GM21737 (cell line): ENCODE results near the gene BPIFB3.

Experiments used
- ATAC-seq: cut with Tn5 transposase; IDR thresholded peaks from one replicate; pipeline ENCODE4 v1.9.1; 2021; ENCODE audit warnings: mild to moderate bottlenecking, moderate library complexity; ENCODE audit not compliant: unreplicated experiment

BPIFB3 gene

DNA sequence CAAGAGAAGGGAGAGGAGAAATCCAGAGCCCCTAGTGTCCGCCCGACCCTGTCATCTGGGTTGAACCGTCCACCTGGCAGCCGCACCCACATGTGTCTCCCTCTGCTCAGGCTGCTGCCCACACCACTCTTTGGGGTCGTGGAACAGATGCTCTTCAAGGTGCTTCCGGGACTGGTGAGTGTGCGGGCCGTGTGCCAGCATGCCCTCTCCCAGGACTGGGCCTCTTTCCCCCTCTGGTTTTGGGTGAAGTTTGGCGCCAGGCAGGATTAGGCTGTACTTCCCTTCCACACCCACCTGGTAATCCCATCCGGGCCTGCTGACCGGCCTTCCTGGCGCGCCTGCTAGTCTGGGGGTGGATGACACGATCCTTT lies 7.9 kb downstream of the BPIFB3 start:
- no peak for ATAC-seq

DNA sequence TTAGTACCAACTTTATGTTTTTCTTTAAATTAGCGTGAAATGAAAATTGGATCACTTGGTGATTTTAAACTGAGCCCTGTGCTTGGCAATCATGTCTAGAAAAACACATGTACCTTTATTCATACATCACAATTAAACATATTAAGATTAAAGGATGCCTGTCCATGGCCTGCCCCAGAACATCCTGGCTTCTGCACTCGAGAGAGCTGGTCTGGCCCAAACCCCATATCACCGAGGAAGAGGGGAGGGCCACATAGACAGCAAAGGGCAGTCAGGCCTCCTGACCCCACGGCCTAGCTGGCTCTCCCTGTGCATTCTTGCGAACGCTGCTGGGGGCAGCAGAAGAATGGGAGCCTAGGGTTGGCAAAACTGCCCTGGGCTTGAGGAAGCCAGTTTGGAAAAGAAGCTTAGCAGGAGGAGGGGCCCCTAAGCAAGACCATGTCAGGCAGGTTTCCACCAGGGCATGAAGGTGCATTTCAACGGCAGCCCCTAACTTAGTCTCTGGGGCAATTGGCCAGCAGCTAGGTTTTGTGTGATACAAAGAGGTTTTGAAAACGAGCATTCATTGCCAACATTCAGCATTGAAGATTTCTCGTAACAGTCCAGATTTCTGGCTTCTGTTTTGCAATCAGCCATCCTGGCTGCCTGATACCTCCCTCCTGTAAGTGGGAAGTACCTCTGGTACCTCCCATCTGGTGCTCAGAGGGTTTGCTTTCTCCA lies 8.6 kb downstream of the BPIFB3 start:
- ATAC-seq = no peak

DNA sequence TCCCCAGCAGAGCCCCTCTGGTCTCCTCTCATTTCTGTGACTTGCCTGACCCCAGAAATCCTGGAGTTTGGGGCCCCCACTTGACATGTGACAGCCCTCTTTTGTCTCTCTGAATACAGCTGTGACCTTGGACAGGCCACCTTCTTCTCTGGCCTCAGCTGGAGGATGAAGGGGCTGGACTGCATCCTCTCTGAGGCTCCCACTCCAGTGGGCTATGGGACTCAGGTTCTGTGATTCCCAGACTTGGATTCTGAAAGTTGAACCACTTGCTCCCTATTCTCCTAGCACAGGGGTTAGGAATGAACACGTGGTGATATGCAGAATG lies 9.1 kb downstream of the BPIFB3 start:
- no peak for ATAC-seq

DNA sequence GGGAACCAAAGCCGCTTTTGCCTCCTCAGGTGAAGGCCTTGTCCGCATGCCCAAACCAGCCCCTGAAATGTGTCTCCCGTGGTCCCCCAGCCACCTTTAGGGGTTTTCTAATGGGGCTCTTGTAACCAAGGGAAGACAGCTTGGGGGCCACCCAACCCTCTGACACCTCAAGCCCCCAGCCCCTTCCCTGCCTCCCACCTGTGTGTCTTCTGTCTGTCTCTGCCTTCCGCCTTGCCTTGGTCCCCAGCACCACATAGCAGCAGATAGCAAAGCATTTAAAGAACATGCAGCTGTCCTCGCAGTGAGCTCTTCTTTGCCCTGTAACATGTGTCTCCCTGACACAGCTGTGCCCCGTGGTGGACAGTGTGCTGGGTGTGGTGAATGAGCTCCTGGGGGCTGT lies 9.6 kb downstream of the BPIFB3 start:
- no peak for ATAC-seq

DNA sequence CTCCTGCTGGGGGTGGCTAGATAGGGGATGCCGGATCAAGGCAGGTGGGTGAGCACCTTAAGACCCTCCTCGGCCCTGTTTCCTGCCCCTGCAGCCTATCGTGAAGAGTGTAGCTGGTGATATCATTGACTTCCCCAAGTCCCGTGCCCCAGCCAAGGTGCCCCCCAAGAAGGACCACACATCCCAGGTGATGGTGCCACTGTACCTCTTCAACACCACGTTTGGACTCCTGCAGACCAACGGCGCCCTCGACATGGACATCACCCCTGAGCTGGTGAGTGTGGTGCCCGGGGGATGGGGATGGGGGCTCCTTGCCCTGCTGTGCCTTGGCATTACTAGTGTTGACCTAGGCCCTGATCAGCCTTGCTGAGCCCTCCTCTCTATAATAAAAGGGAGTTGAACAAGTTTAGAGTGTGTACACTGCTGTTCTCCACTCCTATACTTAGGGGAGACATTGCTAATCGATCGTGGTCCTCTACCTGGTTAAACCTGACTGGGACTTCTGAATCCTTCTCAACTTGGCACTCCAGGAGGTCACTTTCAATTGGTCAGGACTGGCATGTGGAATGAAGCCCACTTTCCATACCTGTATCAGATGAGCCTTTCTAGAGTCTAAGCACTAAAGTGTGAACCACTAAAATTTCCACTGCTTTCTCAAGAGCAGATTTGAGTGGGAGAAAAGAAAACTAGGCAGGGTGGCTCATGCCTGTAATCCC lies 11.0 kb downstream of the BPIFB3 start:
- no peak for ATAC-seq

DNA sequence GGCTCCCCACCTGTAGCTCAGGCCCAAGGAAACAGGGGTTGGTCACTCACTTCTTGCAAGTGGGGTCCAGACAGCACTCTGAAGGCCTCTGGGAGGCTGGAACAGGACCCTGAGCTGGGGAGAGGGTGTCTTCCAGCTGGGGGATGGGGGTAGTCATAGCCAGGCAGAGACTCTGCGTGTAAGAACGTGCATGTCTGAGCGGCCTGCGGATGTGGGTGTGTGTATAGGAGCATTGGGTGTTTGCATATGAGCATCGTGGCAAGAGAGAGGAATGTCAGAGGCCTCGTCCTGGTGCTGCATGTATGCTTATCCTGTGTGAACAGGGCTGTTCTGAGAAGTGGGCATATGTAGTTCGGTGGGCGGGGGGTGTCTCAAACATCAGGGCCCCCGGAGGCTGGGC lies 12.1 kb downstream of the BPIFB3 start:
- ATAC-seq = no peak

DNA sequence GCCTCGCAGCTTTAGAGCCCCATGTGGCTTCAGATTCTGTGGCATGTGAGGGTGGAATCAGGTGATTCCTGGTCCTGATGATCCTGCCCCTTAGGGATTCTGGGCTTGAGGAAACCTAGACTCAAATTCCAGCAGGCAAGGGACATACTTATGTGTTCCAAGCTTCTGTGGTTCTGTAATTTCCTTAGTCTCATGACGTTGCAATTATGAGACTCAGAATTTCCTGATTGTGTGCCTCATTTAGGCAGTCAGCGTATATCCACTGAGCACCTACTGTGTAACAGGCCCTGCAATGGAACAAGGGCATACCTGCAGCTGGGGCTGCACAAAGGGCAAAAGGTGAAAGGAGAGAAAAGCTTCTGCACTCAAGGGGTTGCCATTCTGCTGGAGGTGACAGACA lies 14.1 kb downstream of the BPIFB3 start:
- ATAC-seq = no peak

DNA sequence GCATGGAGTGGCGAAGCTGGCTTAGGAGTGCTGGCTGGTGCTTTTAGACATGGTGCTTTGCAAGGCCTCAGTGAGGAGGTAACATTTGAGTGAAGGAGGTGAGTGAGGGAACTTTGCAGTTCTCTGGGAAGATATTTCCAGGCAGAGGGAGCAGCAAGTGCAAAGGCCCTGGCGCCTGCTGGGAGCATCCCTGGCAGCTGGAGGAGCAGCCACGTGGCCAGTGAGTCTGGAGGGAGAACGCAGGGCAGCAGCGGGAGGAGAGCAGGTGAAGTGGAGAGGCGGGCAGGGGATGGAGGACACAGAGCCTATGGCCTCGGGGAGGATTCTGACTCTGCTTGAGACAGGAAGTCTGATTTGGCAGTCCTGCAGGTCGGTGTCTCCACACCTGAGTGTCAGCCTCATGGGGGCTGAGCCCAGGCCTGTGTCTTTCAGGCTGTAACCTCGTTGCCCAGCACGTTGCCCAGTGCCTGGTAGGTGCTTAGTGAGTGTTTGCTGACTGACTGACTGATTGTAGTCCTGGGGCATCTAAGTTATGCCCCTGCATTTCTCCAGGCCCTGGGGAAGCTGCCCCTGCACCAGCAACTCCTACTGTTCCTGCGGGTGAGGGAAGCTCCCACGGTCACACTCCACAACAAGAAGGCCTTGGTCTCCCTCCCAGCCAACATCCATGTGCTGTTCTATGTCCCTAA lies 14.7 kb downstream of the BPIFB3 start:
- no peak for ATAC-seq

DNA sequence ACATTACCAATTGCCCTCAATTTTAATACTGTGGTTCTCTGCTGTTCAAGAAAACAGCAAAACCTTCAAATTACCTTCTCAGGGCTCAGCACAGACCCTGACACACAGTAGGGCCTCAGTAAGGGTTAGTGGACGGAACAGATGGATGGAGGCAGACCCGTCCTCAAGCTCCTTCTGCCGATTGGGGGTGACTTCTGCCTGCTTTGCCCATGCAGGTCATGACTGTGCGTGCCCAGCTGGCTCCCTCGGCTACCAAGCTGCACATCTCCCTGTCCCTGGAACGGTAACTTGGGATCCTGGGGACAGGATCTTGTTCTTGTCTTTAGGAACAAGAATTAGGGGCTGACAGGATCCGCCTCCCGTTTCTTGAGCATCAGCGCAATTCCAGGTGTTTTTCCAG lies 16.0 kb downstream of the BPIFB3 start:
- no peak for ATAC-seq

DNA sequence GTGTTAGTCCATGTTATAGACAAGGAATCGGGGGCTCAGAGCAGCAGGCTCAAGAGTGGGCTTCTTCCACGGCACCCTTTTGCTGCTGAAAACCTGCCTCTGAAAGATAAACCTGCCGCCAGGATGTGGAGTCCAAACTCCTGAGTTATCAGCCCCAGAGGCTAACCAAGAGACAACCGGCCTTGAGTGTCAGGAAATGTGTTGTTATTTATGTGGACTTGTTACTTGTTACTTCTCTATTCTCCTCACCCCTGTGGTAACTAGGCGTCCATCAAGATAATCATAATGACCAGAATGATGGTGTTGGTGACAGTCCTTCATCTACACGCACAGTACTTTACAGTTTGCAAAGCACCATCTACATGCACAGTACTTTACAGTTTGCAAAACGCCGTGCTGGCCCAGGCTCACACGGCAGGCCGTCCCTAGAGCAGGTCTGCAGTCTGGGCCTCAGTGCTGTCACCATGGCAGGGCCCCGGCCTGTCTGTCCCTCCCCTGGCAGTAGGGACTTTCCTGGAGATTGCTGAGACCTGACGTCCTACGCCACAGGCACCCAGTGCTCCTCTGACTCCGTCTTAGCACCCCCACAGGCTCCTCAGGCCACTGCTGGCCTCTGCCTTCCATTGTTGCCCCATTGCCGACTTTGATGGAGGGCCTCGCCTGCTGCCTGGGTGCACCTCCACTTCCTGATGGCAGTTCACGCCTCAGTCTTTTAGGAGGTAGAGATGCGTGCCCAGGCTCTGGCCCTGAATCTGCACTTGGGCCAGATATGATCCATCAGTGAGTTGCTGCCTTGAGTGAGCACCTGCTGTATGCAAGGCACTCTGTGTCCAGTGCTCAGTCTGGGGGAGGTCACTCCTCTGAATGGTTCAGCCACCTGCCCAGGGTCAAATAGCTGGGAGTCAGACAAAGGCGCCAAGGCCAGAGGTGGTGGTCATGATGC lies 16.7 kb downstream of the BPIFB3 start:
- no peak for ATAC-seq

DNA sequence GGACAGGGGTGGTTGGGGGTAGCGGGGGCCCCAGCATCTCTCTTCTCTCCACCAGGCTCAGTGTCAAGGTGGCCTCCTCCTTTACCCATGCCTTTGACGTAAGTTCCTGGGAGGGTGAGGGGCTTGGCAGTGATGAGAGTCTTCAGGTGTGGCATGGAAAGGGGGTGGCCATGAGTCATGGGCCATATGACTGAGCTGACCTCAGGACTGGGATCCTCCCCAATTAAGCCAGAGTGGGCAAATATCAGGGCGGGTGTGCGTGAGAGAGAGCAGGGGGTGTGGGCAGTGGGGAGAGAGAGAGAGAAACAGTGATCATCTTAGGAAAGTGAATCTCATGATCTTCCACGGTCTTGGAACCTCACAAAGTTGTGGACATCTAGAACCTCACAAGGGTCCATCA lies 17.5 kb downstream of the BPIFB3 start:
- ATAC-seq = no peak

DNA sequence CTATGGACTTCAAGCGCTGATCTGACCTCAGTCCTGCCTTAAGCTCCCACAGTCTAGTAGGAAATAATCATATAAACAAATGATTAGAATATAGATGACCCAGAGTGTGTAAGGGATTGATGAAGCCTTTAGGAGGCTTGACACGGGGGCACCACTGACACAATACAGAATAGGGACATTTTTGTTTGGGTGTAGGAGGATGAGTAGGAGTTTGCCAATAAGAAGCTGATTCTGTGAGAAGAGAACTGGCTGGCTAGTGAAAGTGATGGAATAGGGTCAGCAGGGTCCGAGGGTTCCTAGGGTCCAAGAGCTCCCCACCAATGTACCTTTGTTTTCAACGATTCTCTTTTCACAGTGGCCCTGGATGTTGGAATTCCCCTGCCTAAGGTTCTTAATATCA lies 18.7 kb downstream of the BPIFB3 start:
- no peak for ATAC-seq

DNA sequence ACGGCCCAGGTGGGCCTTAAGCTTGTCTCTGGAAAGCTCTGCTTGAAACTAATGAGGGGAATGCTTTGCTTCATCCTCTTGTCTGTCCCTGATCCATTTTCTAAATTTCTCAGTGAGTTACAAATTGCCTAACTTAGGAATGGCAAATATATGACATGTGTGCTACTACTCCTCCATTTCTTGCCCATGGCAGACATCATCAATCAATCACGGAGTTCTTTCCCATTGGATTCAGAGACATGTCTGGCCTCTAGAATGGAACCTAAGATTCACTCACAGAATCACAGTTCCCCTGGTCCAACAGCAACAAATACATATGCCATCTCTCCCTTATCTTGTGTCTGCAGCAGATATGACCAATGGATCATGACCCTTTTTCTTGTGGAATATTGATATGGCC lies 19.1 kb downstream of the BPIFB3 start:
- no peak for ATAC-seq

DNA sequence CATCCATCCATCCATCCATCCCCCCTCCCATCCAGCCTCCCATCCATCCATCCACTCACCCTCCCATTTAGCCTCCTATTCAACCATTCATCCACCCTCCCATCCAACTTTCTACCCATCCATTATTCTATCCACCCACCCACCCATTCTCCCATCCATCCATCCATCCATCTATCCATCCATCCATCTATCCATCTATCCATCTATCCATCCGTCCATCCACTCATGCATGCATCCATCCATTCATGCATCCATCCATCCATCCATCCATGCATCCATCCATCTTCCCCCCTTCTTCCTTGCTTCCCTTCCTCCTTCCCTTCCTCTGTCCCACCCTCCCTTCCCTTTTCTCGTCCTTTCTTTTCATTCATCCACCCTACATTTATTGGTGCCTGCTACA lies 21.0 kb downstream of the BPIFB3 start:
- ATAC-seq = no peak

DNA sequence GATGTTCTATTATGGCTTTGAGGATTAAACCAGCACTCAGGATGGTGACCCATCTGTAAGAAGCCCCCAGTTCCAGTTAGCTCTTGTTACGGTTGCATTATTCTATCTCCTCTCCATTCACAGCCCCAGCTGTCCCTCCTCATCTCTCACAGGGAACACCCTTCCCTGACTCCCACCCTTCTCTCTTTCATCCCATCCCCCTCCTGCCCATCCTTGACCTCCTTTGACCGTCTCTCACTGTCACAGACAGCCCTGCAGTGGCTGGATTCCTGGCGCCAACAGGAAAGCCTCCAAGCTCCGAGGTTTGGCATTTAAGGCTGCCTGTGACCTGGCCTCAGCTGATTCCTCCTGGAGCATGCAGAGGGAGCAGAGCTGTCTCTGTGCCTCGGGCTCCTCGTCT lies 21.6 kb downstream of the BPIFB3 start:
- ATAC-seq = no peak

DNA sequence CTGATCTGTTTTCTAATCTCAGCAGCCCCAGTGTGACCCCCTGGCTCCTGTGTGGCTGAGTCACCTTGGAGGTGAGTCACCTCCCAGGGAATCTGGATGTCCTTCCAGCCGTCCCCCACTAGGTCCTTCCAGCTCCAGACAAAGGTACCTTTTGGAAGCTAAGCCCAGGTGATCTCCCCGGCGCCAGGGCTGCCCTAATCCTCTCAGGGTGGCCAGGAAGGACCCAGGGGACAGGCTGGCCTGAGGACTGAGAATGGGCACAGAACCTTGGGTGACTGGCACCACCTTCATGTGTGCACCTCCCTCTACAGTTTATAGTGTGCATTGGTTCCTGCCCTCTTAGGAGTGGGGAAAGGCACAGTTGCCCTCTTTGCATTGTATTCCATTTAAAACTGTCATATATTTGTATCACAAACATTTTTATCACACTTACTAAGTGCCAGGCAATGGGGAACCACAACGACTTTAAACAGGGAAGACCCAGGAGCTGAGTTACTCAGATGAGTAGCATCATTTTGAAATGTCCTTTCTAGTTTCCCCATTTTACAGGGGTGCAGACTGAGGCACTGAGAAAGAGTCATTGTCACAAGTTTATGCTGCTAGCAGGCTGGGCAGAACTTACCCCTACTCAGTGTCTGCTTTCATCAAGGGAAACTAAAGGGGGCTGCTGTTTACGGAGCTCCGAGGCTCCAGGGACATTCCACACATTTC lies 23.1 kb downstream of the BPIFB3 start:
- no peak for ATAC-seq

DNA sequence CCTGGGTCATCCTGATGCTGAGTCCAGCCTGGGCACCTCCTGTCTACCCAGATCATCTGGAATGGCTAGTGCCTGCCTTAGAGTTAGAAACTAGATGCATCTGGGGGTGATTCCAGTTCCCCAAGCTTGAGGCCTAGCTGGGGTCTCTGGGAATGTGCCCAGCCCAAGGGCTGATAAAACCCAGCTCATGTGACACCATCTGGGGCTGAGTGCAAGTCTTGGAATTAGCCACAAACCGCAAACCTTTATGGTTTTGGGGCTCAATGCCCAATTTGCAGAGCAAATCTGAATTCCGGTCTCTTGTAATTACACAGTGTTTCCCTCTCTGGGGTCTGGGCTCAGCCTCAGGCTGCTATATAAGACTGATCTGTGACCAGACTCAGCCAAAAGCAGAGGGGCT lies 25.6 kb downstream of the BPIFB3 start, which contains the start of gene BPIFB4:
TSS of gene BPIFB4 (plus strand) at position 385 of the 400 bp plus-strand sequence. CDS start 1,884 bp downstream, outside the sequence.
- ATAC-seq = no peak

DNA sequence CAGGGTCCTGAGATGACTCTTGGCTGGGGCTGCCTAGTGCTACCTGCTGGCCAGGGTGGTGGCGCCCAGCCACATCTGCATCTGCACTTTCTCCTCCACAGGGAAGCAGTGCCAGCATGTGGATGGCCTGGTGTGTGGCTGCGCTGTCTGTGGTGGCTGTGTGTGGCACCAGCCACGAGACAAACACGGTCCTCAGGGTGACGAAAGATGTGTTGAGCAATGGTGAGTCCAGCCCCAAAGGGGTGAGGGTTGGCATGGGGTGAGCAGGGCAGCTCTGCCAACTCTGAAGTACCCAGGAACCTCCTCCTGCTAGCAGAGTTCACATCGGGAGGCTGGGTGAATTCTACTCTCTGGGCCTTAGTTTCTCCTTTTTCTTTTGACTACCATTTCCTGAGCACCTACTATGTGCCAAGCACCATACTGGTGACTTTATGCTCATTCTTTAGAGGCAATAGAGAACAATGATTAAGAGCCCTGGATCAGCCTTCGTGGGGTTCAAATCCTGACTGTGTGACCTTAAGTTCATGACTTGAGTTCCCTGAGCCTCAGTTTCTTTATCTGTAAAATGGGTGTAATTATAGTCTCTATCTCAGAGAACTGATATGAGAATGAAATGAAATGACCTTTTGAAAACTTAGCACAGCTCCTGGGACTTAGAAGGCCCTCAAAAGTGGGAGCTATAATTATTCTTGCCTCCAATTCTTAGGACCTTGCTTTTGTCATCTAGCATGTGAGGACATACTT lies 27.9 kb downstream of the BPIFB3 start:
- no peak for ATAC-seq

DNA sequence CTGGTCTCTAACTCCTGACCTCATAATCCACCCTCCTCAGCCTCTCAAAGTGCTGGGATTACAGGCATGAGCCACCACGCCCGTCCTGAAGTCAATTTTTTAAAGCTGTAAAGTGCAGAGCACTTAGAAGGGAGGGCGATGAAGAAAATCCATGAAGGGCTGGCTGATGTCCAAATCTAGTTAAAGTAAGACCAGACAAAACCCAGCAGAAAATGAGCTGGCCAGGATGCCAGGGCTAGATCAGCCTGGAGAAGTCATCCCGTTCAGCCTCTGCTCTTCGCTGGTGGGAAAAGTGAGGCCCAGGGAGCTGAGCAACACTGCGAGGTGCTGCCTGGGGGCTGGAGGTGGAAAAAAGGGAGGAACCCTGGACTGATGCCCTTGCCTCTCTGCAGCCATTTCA lies 28.8 kb downstream of the BPIFB3 start:
- ATAC-seq = no peak
